Central memory CD4-positive, alpha-beta T cell (primary cell): ENCODE measurements around the gene SPRING1.

Experiments used
- DNase-seq: peaks from one replicate; pipeline ENCODE4 v3.0.0; 2022

SPRING1 gene

GRCh38 chr12:116739381-116739887, 1.6 kb upstream of the SPRING1 start:
- DNase-seq: no peak

- DNase-seq: no peak
These were observed 701 bp downstream of the SPRING1 start for GRCh38 chr12:116736962-116737773.

GRCh38 chr12:116735951-116736599, 1.8 kb downstream of the SPRING1 start:
- DNase-seq: no peak

GRCh38 chr12:116735084-116735483, 2.8 kb downstream of the SPRING1 start:
- no peak for DNase-seq

- DNase-seq: no peak
These were observed 3.6 kb downstream of the SPRING1 start for GRCh38 chr12:116734156-116734768.

GRCh38 chr12:116731801-116732200, 6.1 kb downstream of the SPRING1 start:
- no peak for DNase-seq

GRCh38 chr12:116727891-116728290, 10.0 kb downstream of the SPRING1 start:
- no peak for DNase-seq

GRCh38 chr12:116727261-116727660, 10.6 kb downstream of the SPRING1 start:
- no peak for DNase-seq

- DNase-seq: no peak
These were observed 11.2 kb downstream of the SPRING1 start for GRCh38 chr12:116726694-116727093.

GRCh38 chr12:116722245-116722644, 15.6 kb downstream of the SPRING1 start:
- no peak for DNase-seq

GRCh38 chr12:116719731-116720528, 17.9 kb downstream of the SPRING1 start:
- DNase-seq: no peak

- no peak for DNase-seq
These were observed 19.0 kb downstream of the SPRING1 start for GRCh38 chr12:116718655-116719454.

- DNase-seq: no peak
These were observed 20.1 kb downstream of the SPRING1 start for GRCh38 chr12:116717466-116718437.

GRCh38 chr12:116714175-116714574, 23.7 kb downstream of the SPRING1 start:
- no peak for DNase-seq

GRCh38 chr12:116713527-116713926, 24.3 kb downstream of the SPRING1 start:
- DNase-seq: no peak

GRCh38 chr12:116712458-116713303, 25.2 kb downstream of the SPRING1 start:
- no peak for DNase-seq

GRCh38 chr12:116710370-116711150, 27.3 kb downstream of the SPRING1 start:
- DNase-seq: no peak

GRCh38 chr12:116709768-116710167, 28.1 kb downstream of the SPRING1 start:
- DNase-seq: no peak
